MG63 (cell line): ENCODE data around the gene SALL1. TPM values are rescaled to one million over a fixed set of nuclear protein-coding genes. Genes with fewer than 3 reads are reported as not detected.

Experiments
- DNase-seq: peaks from one replicate; pipeline ENCODE4 v3.0.0-alpha.2; 2020
- H3K27me3 ChIP-seq: fragments of 250-450 bp; sonication (Bioruptor Pico); 2 replicates; pipeline ENCODE4 v1.5.1; 2020; ENCODE audit warnings: mild to moderate bottlenecking, moderate library complexity
- H3K36me3 ChIP-seq: fragments of 250-450 bp; sonication (Bioruptor Pico); 2 replicates; pipeline ENCODE4 v1.5.1; 2020; ENCODE audit warnings: mild to moderate bottlenecking, moderate library complexity
- H3K4me3 ChIP-seq: fragments of 250-450 bp; sonication (Bioruptor Pico); 2 replicates; pipeline ENCODE4 v1.5.1; 2020; ENCODE audit warnings: mild to moderate bottlenecking, moderate library complexity
- H3K9me3 ChIP-seq: fragments of 250-450 bp; sonication (Bioruptor Pico); 2 replicates; pipeline ENCODE4 v1.5.1; 2020; ENCODE audit warnings: mild to moderate bottlenecking, moderate library complexity
- total RNA-seq: library from RNA; depleted of rRNA; stranded (reverse); fragments of >200 nt; shearing (Covaris generic); gene quantifications from 2 replicates; pipeline ENCODE4 v1.2.3, GENCODE V29; 2014; ENCODE audit warnings: low replicate concordance

SALL1 gene
- total RNA-seq, 1 experiment from 2014 or later: 0.13 TPM

GRCh38 chr16:51132490-51133115, 18.5 kb downstream of the SALL1 start:
- Histone ChIP-seq H3K9me3 (no peaks in the 10 kb centered on the region), H3K27me3 (no peaks in the 10 kb centered on the region), H3K36me3 (no peaks in the 10 kb centered on the region), H3K4me3 (no peak overlapping the region)
- DNase-seq: no peak

- DNase-seq: no peak
- Histone ChIP-seq H3K9me3 (no peaks in the 10 kb centered on the region), H3K4me3 (no peak overlapping the region), H3K27me3 (no peaks in the 10 kb centered on the region), H3K36me3 (no peaks in the 10 kb centered on the region)
Observed at GRCh38 chr16:51131619-51132018, 19.5 kb downstream of the SALL1 start.

GRCh38 chr16:51129105-51129504, 22.0 kb downstream of the SALL1 start:
- DNase-seq: no peak
- Histone ChIP-seq H3K9me3 (no peaks in the 10 kb centered on the region), H3K27me3 (no peaks in the 10 kb centered on the region), H3K36me3 (no peaks in the 10 kb centered on the region), H3K4me3 (no peak overlapping the region)

- DNase-seq: no peak
Observed at GRCh38 chr16:51125992-51126391, 25.1 kb downstream of the SALL1 start.

GRCh38 chr16:51124896-51125295, 26.2 kb downstream of the SALL1 start:
- H3K9me3 ChIP-seq: no peaks in the 10 kb centered on the region
- no peak for DNase-seq
- H3K4me3 ChIP-seq: no peak overlapping the region
- no peaks in the 10 kb centered on the region for H3K27me3 ChIP-seq
- no peaks in the 10 kb centered on the region for H3K36me3 ChIP-seq

More at GRCh38 chr16:51125992-51126391, 25.1 kb downstream of the SALL1 start:
- Histone ChIP-seq H3K27me3 (no peaks in the 10 kb centered on the region), H3K4me3 (no peak overlapping the region), H3K9me3 (no peaks in the 10 kb centered on the region), H3K36me3 (no peaks in the 10 kb centered on the region)

GRCh38 chr16:51121850-51122249, 29.2 kb downstream of the SALL1 start:
- Histone ChIP-seq H3K9me3 (no peaks in the 10 kb centered on the region), H3K27me3 (no peaks in the 10 kb centered on the region), H3K4me3 (no peak overlapping the region), H3K36me3 (no peaks in the 10 kb centered on the region)
- DNase-seq: no peak

- no peak for DNase-seq
- no peaks in the 10 kb centered on the region for H3K27me3 ChIP-seq
- no peaks in the 10 kb centered on the region for H3K9me3 ChIP-seq
- no peak overlapping the region for H3K4me3 ChIP-seq
- no peaks in the 10 kb centered on the region for H3K36me3 ChIP-seq
Observed at GRCh38 chr16:51120730-51121347, 30.2 kb downstream of the SALL1 start.

- Histone ChIP-seq H3K4me3 (no peak overlapping the region), H3K27me3 (no peaks in the 10 kb centered on the region), H3K36me3 (no peaks in the 10 kb centered on the region), H3K9me3 (no peaks in the 10 kb centered on the region)
- DNase-seq: no peak
Observed at GRCh38 chr16:51119973-51120729, 30.9 kb downstream of the SALL1 start.

GRCh38 chr16:51119556-51119955, 31.5 kb downstream of the SALL1 start:
- no peak overlapping the region for H3K4me3 ChIP-seq
- DNase-seq: no peak
- no peaks in the 10 kb centered on the region for H3K27me3 ChIP-seq
- H3K36me3 ChIP-seq: no peaks in the 10 kb centered on the region
- H3K9me3 ChIP-seq: no peaks in the 10 kb centered on the region

- DNase-seq: no peak
- Histone ChIP-seq H3K36me3 (no peaks in the 10 kb centered on the region), H3K9me3 (no peaks in the 10 kb centered on the region), H3K4me3 (no peak overlapping the region), H3K27me3 (no peaks in the 10 kb centered on the region)
Observed at GRCh38 chr16:51116353-51116752, 34.7 kb downstream of the SALL1 start.

- no peak overlapping the region for H3K4me3 ChIP-seq
- no peaks in the 10 kb centered on the region for H3K36me3 ChIP-seq
- DNase-seq: no peak
- no peaks in the 10 kb centered on the region for H3K27me3 ChIP-seq
- H3K9me3 ChIP-seq: no peaks in the 10 kb centered on the region
Observed at GRCh38 chr16:51114382-51114781, 36.7 kb downstream of the SALL1 start.

GRCh38 chr16:51113236-51114125, 37.6 kb downstream of the SALL1 start:
- Histone ChIP-seq H3K36me3 (no peaks in the 10 kb centered on the region), H3K4me3 (no peak overlapping the region), H3K27me3 (no peaks in the 10 kb centered on the region), H3K9me3 (no peaks in the 10 kb centered on the region)
- DNase-seq: no peak

- DNase-seq: no peak
- H3K9me3 ChIP-seq: no peaks in the 10 kb centered on the region
- no peak overlapping the region for H3K4me3 ChIP-seq
- H3K36me3 ChIP-seq: no peaks in the 10 kb centered on the region
- H3K27me3 ChIP-seq: no peaks in the 10 kb centered on the region
Observed at GRCh38 chr16:51112323-51112722, 38.7 kb downstream of the SALL1 start.

- no peak for DNase-seq
- Histone ChIP-seq H3K4me3 (no peak overlapping the region), H3K27me3 (no peaks in the 10 kb centered on the region), H3K9me3 (no peaks in the 10 kb centered on the region), H3K36me3 (no peaks in the 10 kb centered on the region)
Observed at GRCh38 chr16:51111759-51112158, 39.3 kb downstream of the SALL1 start.

- no peak for DNase-seq
- no peaks in the 10 kb centered on the region for H3K9me3 ChIP-seq
- no peaks in the 10 kb centered on the region for H3K36me3 ChIP-seq
- H3K4me3 ChIP-seq: no peak overlapping the region
- H3K27me3 ChIP-seq: no peaks in the 10 kb centered on the region
Observed at GRCh38 chr16:51110700-51111157, 40.3 kb downstream of the SALL1 start.

- no peak overlapping the region for H3K4me3 ChIP-seq
- no peaks in the 10 kb centered on the region for H3K9me3 ChIP-seq
- no peaks in the 10 kb centered on the region for H3K27me3 ChIP-seq
- no peak for DNase-seq
- no peaks in the 10 kb centered on the region for H3K36me3 ChIP-seq
Observed at GRCh38 chr16:51109173-51109572, 41.9 kb downstream of the SALL1 start.

- no peak for DNase-seq
- Histone ChIP-seq H3K36me3 (no peaks in the 10 kb centered on the region), H3K4me3 (no peak overlapping the region), H3K9me3 (no peaks in the 10 kb centered on the region), H3K27me3 (no peaks in the 10 kb centered on the region)
Observed at GRCh38 chr16:51107742-51108141, 43.3 kb downstream of the SALL1 start.
